Colonic mucosa (tissue), 4 donors: ENCODE results near the gene TMEM176A. TPM values are rescaled to one million over a fixed set of nuclear protein-coding genes. Genes with fewer than 3 reads are reported as not detected.
"Not testable (repeated sequence)": the region's sequence is repeated elsewhere in the genome, so short reads cannot be mapped to it uniquely, and the experiment has no call there.

Experiments
- DNase-seq: peaks from one replicate; pipeline ENCODE4 v3.0.0-alpha.2; 2020
- H3K27ac ChIP-seq: fragments of 200-600 bp; one replicate; pipeline ENCODE4 v1.8.0; 2021
- H3K27me3 ChIP-seq: fragments of 200-600 bp; one replicate; pipeline ENCODE4 v1.8.0; 2021
- H3K36me3 ChIP-seq: fragments of 200-600 bp; one replicate; pipeline ENCODE4 v1.8.0; 2021
- H3K4me1 ChIP-seq: fragments of 200-600 bp; one replicate; pipeline ENCODE4 v1.8.0; 2021; ENCODE audit warnings: mild to moderate bottlenecking
- H3K4me3 ChIP-seq: fragments of 200-600 bp; one replicate; pipeline ENCODE4 v1.8.0; 2021
- H3K9ac ChIP-seq, 2 donors: one replicate each; pipeline ENCODE4 v1.7.0; 2013; ENCODE audit warnings: control low read depth in 2 of 2, low read depth in 2 of 2, low read length in 2 of 2
- H3K9me3 ChIP-seq: fragments of 200-600 bp; one replicate; pipeline ENCODE4 v1.8.0; 2021
- CTCF ChIP-seq: fragments of 200-600 bp; IDR thresholded peaks from one replicate; pipeline ENCODE4 v1.8.0; 2022; ENCODE audit warnings: antibody characterized with exemption, mild to moderate bottlenecking
- intact Hi-C: fragments of 100-400 bp; cut with DNase I; formaldehyde crosslinking; loops from one replicate; pipeline ENCODE4 v1.14.1; 2022
- total RNA-seq, 2 donors: library from RNA; stranded (reverse); fragmentation: NEBNext Ultra II Directional in 1 of 2; extraction: Animal tissue kit (Norgen Biotek cat#: 25700) in 1 of 2; gene quantifications; one replicate each; pipeline ENCODE4 v1.2.1, GENCODE V29; 2021
- donor health status: healthy.
- donor health status: DM: no; HTN: no; CAD: no.
- donor health status: DM: no; HTN: no; CAD: no.

Gene TMEM176A
- total RNA-seq, 2 donors from 2014 or later, result 130 to 170 TPM

- Histone ChIP-seq H3K36me3 (no peaks in the 10 kb centered on the region), H3K4me3 (no peak overlapping the region), H3K9me3 (no peaks in the 10 kb centered on the region), H3K9ac (no peak overlapping the region), H3K27ac (no peak overlapping the region), H3K4me1 (no peaks in the 10 kb centered on the region), H3K27me3 (no peaks in the 10 kb centered on the region)
- DNase-seq, result no peak
- TF ChIP-seq CTCF, result no peak
- intact Hi-C loops, result no loop called here
These were observed 30.8 kb upstream of the TMEM176A start for GRCh38 chr7:150769768-150770167.

GRCh38 chr7:150774131-150774530 is 26.4 kb upstream of the TMEM176A start:
- intact Hi-C loops, H3K4me3 ChIP-seq, H3K9me3 ChIP-seq: not testable (repeated sequence)

GRCh38 chr7:150778014-150778737 is 22.4 kb upstream of the TMEM176A start:
- TF ChIP-seq CTCF, result no peak
- Histone ChIP-seq H3K9me3 (no peaks in the 10 kb centered on the region), H3K4me3 (no peak overlapping the region), H3K27ac (no peak overlapping the region), H3K36me3 (no peaks in the 10 kb centered on the region), H3K9ac (no peak overlapping the region), H3K4me1 (no peaks in the 10 kb centered on the region), H3K27me3 (no peaks in the 10 kb centered on the region)
- no peak for DNase-seq
- intact Hi-C loops, result no loop called here

More at GRCh38 chr7:150774131-150774530, 26.4 kb upstream of the TMEM176A start:
- DNase-seq, H3K27me3 ChIP-seq, H3K36me3 ChIP-seq, H3K9ac ChIP-seq, H3K27ac ChIP-seq, H3K4me1 ChIP-seq: not testable (repeated sequence)

GRCh38 chr7:150778738-150779301 is 21.7 kb upstream of the TMEM176A start:
- intact Hi-C loops, result no loop called here
- Histone ChIP-seq H3K36me3 (no peaks in the 10 kb centered on the region), H3K4me1 (no peaks in the 10 kb centered on the region), H3K9me3 (no peaks in the 10 kb centered on the region), H3K27me3 (no peaks in the 10 kb centered on the region), H3K9ac (no peak overlapping the region), H3K27ac (no peak overlapping the region), H3K4me3 (no peak overlapping the region)
- peak; percentile 93 for DNase-seq
- TF ChIP-seq CTCF, result peak; percentile 81

- Histone ChIP-seq H3K27ac (peak overlapping the region; percentile 56), H3K36me3 (no peaks in the 10 kb centered on the region), H3K4me3 (no peak overlapping the region), H3K9me3 (no peaks in the 10 kb centered on the region), H3K4me1 (peaks cover 4% of the 10 kb centered on the region), H3K9ac (peak overlapping the region in 1 of 2 donors; percentile 32), H3K27me3 (no peaks in the 10 kb centered on the region)
- DNase-seq, result no peak
- no peak for TF ChIP-seq CTCF
- intact Hi-C loops, result loop anchor here (5.0 to 10.0 kb wide), 2 partner anchors 97 to 205 kb away; no protein-coding TSS in a partner anchor
These were observed 20.3 kb upstream of the TMEM176A start for GRCh38 chr7:150780292-150780691.

GRCh38 chr7:150781103-150781502 is 19.5 kb upstream of the TMEM176A start:
- H3K27ac ChIP-seq, result peak overlapping the region; percentile 56
- no peaks in the 10 kb centered on the region for H3K36me3 ChIP-seq
- no peak for DNase-seq
- no peaks in the 10 kb centered on the region for H3K9me3 ChIP-seq
- H3K27me3 ChIP-seq, result no peaks in the 10 kb centered on the region
- TF ChIP-seq CTCF, result no peak
- no peak overlapping the region for H3K4me3 ChIP-seq
- H3K4me1 ChIP-seq, result peaks cover 4% of the 10 kb centered on the region
- no peak overlapping the region for H3K9ac ChIP-seq
- intact Hi-C loops, result loop anchor here (5.0 to 10.0 kb wide), 2 partner anchors 96 to 204 kb away; no protein-coding TSS in a partner anchor
